K562 (cell line): ENCODE measurements around the gene ACSF2. TPM values are rescaled to one million over a fixed set of nuclear protein-coding genes. Genes with fewer than 3 reads are reported as not detected.

Experiments
- ATAC-seq: fragments of 200-7000 bp; cut with Tn5 transposase; 3 replicates; pipeline ENCODE4 v1.9.1; 2020; ENCODE audit warnings: moderate library complexity
- BruUV-seq: library from RNA; stranded (reverse); fragments of 400-500 nt; replicated peaks from 2 replicates; lab custom pipeline; 2021; lab: Mats Ljungman, UMichigan
- CTCF ChIA-PET: fragments of 300-600 bp; formaldehyde crosslinking; extraction: SDS; loops from one replicate; lab custom pipeline; 2021; ENCODE audit warnings: low intra/inter-chr PET ratio; lab: Yijun Ruan, JAX
- POLR2A ChIA-PET: fragments of 300-600, 350-650 bp; sonication (Branson Sonifier 250); formaldehyde crosslinking; extraction: SDS; loops from one replicate; lab custom pipeline; 2021; ENCODE audit warnings: antibody characterized with exemption, inconsistent platforms; lab: Yijun Ruan, JAX
- DNase-seq, 4 experiments: peaks; one replicate each; pipeline versions ENCODE4 v3.0.0 to v3.0.0-alpha.2; 2011 to 2018; ENCODE audit warnings: low spot score in 3 of 4, mixed read lengths in 3 of 4; ENCODE audit errors: extremely low read depth in 1 of 4
- FAIRE-seq: peaks from 2 replicates; lab custom pipeline; 2011; peaks lifted over from hg19 to GRCh38; lab: Jason Lieb, UNC
- H2AFZ ChIP-seq: 2 replicates; pipeline ENCODE4 v1.6.0; 2011; ENCODE audit warnings: low read depth, low read length, control low read depth, inconsistent platforms
- H3K27ac ChIP-seq: fragments of 200-600 bp; 3 replicates; pipeline ENCODE4 v1.8.0; 2011; ENCODE audit warnings: low read depth, mild to moderate bottlenecking, control low read depth, inconsistent platforms, low read length, moderate library complexity, mixed read lengths; ENCODE audit errors: extremely low read depth
- H3K27me3 ChIP-seq, 2 experiments: fragments of 300-600 bp in 1 of 2; 2 replicates in 1 of 2; 3 replicates in 1 of 2; pipeline versions ENCODE4 v1.6.0 to v1.8.0; 2011; ENCODE audit warnings: inconsistent platforms in 2 of 2, low read length in 2 of 2, mild to moderate bottlenecking in 1 of 2, mixed read lengths in 1 of 2, moderate library complexity in 1 of 2; ENCODE audit not compliant: control insufficient read depth in 2 of 2, insufficient read depth in 2 of 2
- H3K36me3 ChIP-seq: fragments of 300-600 bp; 3 replicates; pipeline ENCODE4 v1.8.0; 2011; ENCODE audit warnings: mild to moderate bottlenecking, low read length, inconsistent platforms; ENCODE audit not compliant: control insufficient read depth, insufficient read depth
- H3K4me1 ChIP-seq, 2 experiments: fragments of 200-600 bp in 1 of 2; replicated peaks in 1 of 2; 2 replicates in 1 of 2; 3 replicates in 1 of 2; pipeline versions ENCODE4 v1.5.1 to v1.8.0; 2011; ENCODE audit warnings: inconsistent platforms in 2 of 2, low read length in 2 of 2, mild to moderate bottlenecking in 1 of 2, mixed read lengths in 1 of 2, moderate library complexity in 1 of 2; ENCODE audit not compliant: control insufficient read depth in 2 of 2, insufficient read depth in 2 of 2
- H3K4me2 ChIP-seq: 2 replicates; pipeline ENCODE4 v1.6.1; 2011; ENCODE audit warnings: low read length, control low read depth, inconsistent platforms, mixed read lengths; ENCODE audit not compliant: insufficient read depth
- H3K4me3 ChIP-seq: fragments of 200-600 bp; sonication (generic), shearing (Covaris generic); 2 replicates; pipeline ENCODE4 v1.5.1; 2016; ENCODE audit warnings: control low read depth, inconsistent platforms
- H3K79me2 ChIP-seq: fragments of 200-600 bp; 3 replicates; pipeline ENCODE4 v1.8.0; 2011; ENCODE audit warnings: low read length, inconsistent platforms; ENCODE audit not compliant: control insufficient read depth, insufficient read depth
- H3K9ac ChIP-seq, 2 experiments: 2 replicates each; pipeline versions ENCODE4 v1.6.0 to v1.6.1; 2011; ENCODE audit warnings: low read depth in 2 of 2, low read length in 2 of 2, control low read depth in 1 of 2, inconsistent platforms in 1 of 2, mild to moderate bottlenecking in 1 of 2, mixed read lengths in 1 of 2; ENCODE audit not compliant: insufficient read depth in 1 of 2
- H3K9me1 ChIP-seq: one replicate; pipeline ENCODE4 v1.6.0; 2011; ENCODE audit warnings: inconsistent platforms, mild to moderate bottlenecking, low read length, moderate library complexity; ENCODE audit not compliant: control insufficient read depth, insufficient read depth
- H3K9me3 ChIP-seq: replicated peaks from 2 replicates; pipeline ENCODE4 v1.5.1; 2011; ENCODE audit warnings: low read depth, low read length, inconsistent platforms; ENCODE audit not compliant: control insufficient read depth, insufficient read depth
- H4K20me1 ChIP-seq: replicated peaks from 2 replicates; pipeline ENCODE4 v1.6.1; 2011; ENCODE audit warnings: low read length, inconsistent platforms, mixed read lengths; ENCODE audit not compliant: control insufficient read depth, insufficient read depth
- BACH1 ChIP-seq: fragments of 200-800 bp; sonication (Bioruptor generic); IDR thresholded peaks from 2 replicates; pipeline ENCODE4 v1.6.1; 2016; ENCODE audit warnings: missing genetic modification characterization, missing compliant biosample characterization
- CBX3 ChIP-seq, 2 experiments: IDR thresholded peaks; 1 replicate in 1 of 2; 2 replicates in 1 of 2; pipeline ENCODE4 v1.6.1; 2012; ENCODE audit warnings: inconsistent platforms in 2 of 2, low read length in 2 of 2, borderline replicate concordance in 1 of 2, control low read depth in 1 of 2
- CCNT2 ChIP-seq: IDR thresholded peaks from 2 replicates; pipeline ENCODE4 v1.6.1; 2011; ENCODE audit warnings: borderline replicate concordance, low read depth, mild to moderate bottlenecking, moderate library complexity, mixed read lengths, low read length; ENCODE audit not compliant: insufficient read length; ENCODE audit errors: extremely low read depth
- GABPB2 ChIP-seq: fragments of 250-450 bp; sonication (Bioruptor Pico); conservative IDR thresholded peaks from 2 replicates; pipeline ENCODE4 v1.5.1; 2021; ENCODE audit warnings: mild to moderate bottlenecking
- GTF2A2 ChIP-seq: IDR thresholded peaks from 2 replicates; pipeline ENCODE4 v1.6.1; 2016; ENCODE audit warnings: mild to moderate bottlenecking, missing genetic modification characterization, missing compliant biosample characterization
- HNRNPL ChIP-seq: fragments of 200-400 bp; formaldehyde crosslinking; IDR thresholded peaks from 2 replicates; pipeline ENCODE4 v1.6.1; 2017; ENCODE audit warnings: low read depth, mild to moderate bottlenecking, low read length
- PHF20 ChIP-seq: fragments of 450-650 bp; IDR thresholded peaks from 2 replicates; pipeline ENCODE4 v1.6.1; 2018; ENCODE audit not compliant: partially characterized antibody
- POLR2B ChIP-seq: fragments of 450-650 bp; IDR thresholded peaks from 2 replicates; pipeline ENCODE4 v1.6.1; 2018; ENCODE audit warnings: low read depth; ENCODE audit not compliant: partially characterized antibody
- POLR3A ChIP-seq: IDR thresholded peaks from 2 replicates; pipeline ENCODE4 v1.6.1; 2011; ENCODE audit warnings: borderline replicate concordance, mild to moderate bottlenecking, moderate library complexity; ENCODE audit not compliant: insufficient read length, insufficient read depth; ENCODE audit errors: extremely low read depth
- RUNX1 ChIP-seq: sonication (generic); IDR thresholded peaks from 2 replicates; pipeline ENCODE4 v1.6.1; 2016; ENCODE audit warnings: antibody characterized with exemption, low read depth
- SMARCA4 ChIP-seq: fragments of 450-650 bp; IDR thresholded peaks from 2 replicates; pipeline ENCODE4 v1.6.1; 2016
- SMARCB1 ChIP-seq: IDR thresholded peaks from 2 replicates; pipeline ENCODE4 v1.6.1; 2011; ENCODE audit warnings: improper control_type of control experiment, low read depth; ENCODE audit not compliant: insufficient read length
- TEAD1 ChIP-seq, 2 experiments: fragments of 450-650 bp in 1 of 2; sonication (generic) in 1 of 2; formaldehyde crosslinking; IDR thresholded peaks; 2 replicates each; pipeline versions ENCODE4 v1.4.0 to v1.8.0; 2020 to 2022; ENCODE audit warnings: mild to moderate bottlenecking in 2 of 2, missing genetic modification reagents in 1 of 2
- ZEB2 ChIP-seq: fragments of 450-650 bp; IDR thresholded peaks from 2 replicates; pipeline ENCODE4 v1.6.1; 2016
- ZNF384 ChIP-seq: IDR thresholded peaks from 2 replicates; pipeline ENCODE4 v1.6.1; 2012; ENCODE audit warnings: low read depth, low read length, improper control_type of control experiment
- WGBS: fragments of 100-300 bp; shearing (Covaris generic); methylation state at CpG from one replicate; pipeline ENCODE4 v1.1.6; 2016; ENCODE audit warnings: low coverage, mixed read lengths; ENCODE audit not compliant: insufficient coverage; ENCODE audit errors: missing lambda C conversion rate; 5-methylcytosine and 5-hydroxymethylcytosine counted together
- in situ Hi-C: fragments of 300-500 bp; cut with MboI; formaldehyde crosslinking; loops from 4 replicates; pipeline ENCODE4 v1.15.0; 2018; ENCODE audit warnings: inconsistent platforms, mixed read lengths
- intact Hi-C: fragments of 100-400 bp; cut with micrococcal nuclease; formaldehyde crosslinking; loops from 2 replicates; pipeline ENCODE4 v1.14.2; 2022
- polyA plus RNA-seq, 8 experiments: library from polyadenylated mRNA; depleted of rRNA in 4 of 8; stranded (reverse) in 5 of 8; unstranded in 3 of 8; fragments of >200 nt; fragmentation: Nextera tagmentation in 2 of 8; fragmentation: Illumina TruSeq in 1 of 8; extraction: Ambion mirVana in 2 of 8; extraction: Trizol in 1 of 8; gene quantifications; 2 replicates each; pipeline versions ENCODE4 v1.2.1 to v1.2.3, GENCODE V29; 2011 to 2014; ENCODE audit warnings: inconsistent platforms in 1 of 8, missing spikeins in 1 of 8
- total RNA-seq, 7 experiments: library from RNA; depleted of rRNA in 6 of 7; stranded (reverse); fragments of >200 nt in 6 of 7; fragmentation: Illumina TruSeq in 2 of 7; extraction: Trizol in 2 of 7; gene quantifications; 2 replicates each; pipeline versions ENCODE4 v1.2.1 to v1.2.3, GENCODE V29; 2011 to 2021; ENCODE audit warnings: low replicate concordance in 1 of 7
- TF ChIP-seq, protein P1 (sequence below): fragments of 200-800 bp; sonication (Bioruptor generic); IDR thresholded peaks from 2 replicates; pipeline ENCODE4 v1.6.1; 2017; ENCODE audit warnings: missing genetic modification characterization, missing compliant biosample characterization

The ACSF2 gene
- total and polyA plus RNA-seq, 9 of the 15 experiments (the other 6 are each of a cell fraction or from before 2014, with no cell fraction given): 0.89 to 6.1 (median 3.5) TPM

- no peak for TF ChIP-seq RUNX1
- TF ChIP-seq, protein P1, sequence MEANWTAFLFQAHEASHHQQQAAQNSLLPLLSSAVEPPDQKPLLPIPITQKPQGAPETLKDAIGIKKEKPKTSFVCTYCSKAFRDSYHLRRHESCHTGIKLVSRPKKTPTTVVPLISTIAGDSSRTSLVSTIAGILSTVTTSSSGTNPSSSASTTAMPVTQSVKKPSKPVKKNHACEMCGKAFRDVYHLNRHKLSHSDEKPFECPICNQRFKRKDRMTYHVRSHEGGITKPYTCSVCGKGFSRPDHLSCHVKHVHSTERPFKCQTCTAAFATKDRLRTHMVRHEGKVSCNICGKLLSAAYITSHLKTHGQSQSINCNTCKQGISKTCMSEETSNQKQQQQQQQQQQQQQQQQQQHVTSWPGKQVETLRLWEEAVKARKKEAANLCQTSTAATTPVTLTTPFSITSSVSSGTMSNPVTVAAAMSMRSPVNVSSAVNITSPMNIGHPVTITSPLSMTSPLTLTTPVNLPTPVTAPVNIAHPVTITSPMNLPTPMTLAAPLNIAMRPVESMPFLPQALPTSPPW: no peak
- TF ChIP-seq CCNT2: no peak
- no peak for TF ChIP-seq POLR2B
- no peak for TF ChIP-seq CBX3 (IDR thresholded peaks at IDR 0.05; ENCODE audit: borderline replicate concordance in 1 of 2, low read length in 2 of 2)
- no peak for TF ChIP-seq GTF2A2 (tag)
- no peak for TF ChIP-seq GABPB2 (CRISPR knock-in tag)
- TF ChIP-seq BACH1 (tag): no peak
- no peak for TF ChIP-seq SMARCA4
- TF ChIP-seq POLR3A: no peak
- TF ChIP-seq PHF20: no peak
- no peak for TF ChIP-seq ZEB2
- no peak for TF ChIP-seq SMARCB1
- no peak for TF ChIP-seq TEAD1 (CRISPR knock-in tag; IDR thresholded peaks at IDR 0.05)
- no peak for TF ChIP-seq ZNF384
- TF ChIP-seq HNRNPL: no peak
- TF ChIP-seq, all 486 proteins: peak for 0
- Histone ChIP-seq H3K4me3 (no peak overlapping the region), H3K27me3 (peaks cover 6 to 42% of the 10 kb centered on the region in 2 experiments; a peak in 3 of 5 replicates), H3K9ac (no peak overlapping the region), H3K9me1 (no peaks in the 10 kb centered on the region), H3K4me2 (no peak overlapping the region), H2AFZ (no peak overlapping the region), H3K27ac (no peak overlapping the region), H3K4me1 (no peaks in the 10 kb centered on the region), H3K79me2 (no peaks in the 10 kb centered on the region), H3K9me3 (no peaks in the 10 kb centered on the region), H3K36me3 (no peaks in the 10 kb centered on the region), H4K20me1 (no peaks in the 10 kb centered on the region)
- ChIA-PET POLR2A (no interaction called here), CTCF (no interaction called here)
- 11% methylated on average over 7 of the region's 8 CpGs for WGBS
- intact Hi-C loops: no loop called here
- DNase-seq (no peak), ATAC-seq (no peak), FAIRE-seq (no peak)
- in situ Hi-C loops: no loop called here
- no TSS peak for BruUV-seq
These were observed 93.3 kb downstream of the ACSF2 start for GRCh38 chr17:50519141-50519834.
